Liver (tissue), 9 donors: ENCODE data around the gene TRUB2. TPM values are rescaled to one million over a fixed set of nuclear protein-coding genes. Genes with fewer than 3 reads are reported as not detected.

Experiments used
- DNase-seq: peaks from one replicate; pipeline ENCODE4 v3.0.0-alpha.2; 2017; ENCODE audit warnings: low spot score
- H3K27ac ChIP-seq, 2 donors: one replicate each; pipeline ENCODE4 v1.7.0; 2013; ENCODE audit warnings: inconsistent platforms in 2 of 2, low read length in 2 of 2, control low read depth in 1 of 2, low read depth in 1 of 2, mild to moderate bottlenecking in 1 of 2
- H3K27me3 ChIP-seq, 4 donors: one replicate each; pipeline versions ENCODE4 v1.6.1 to v1.7.0; 2013; ENCODE audit warnings: low read length in 3 of 4, inconsistent platforms in 1 of 4, mild to moderate bottlenecking in 1 of 4, moderate library complexity in 1 of 4; ENCODE audit not compliant: control insufficient read depth in 4 of 4, insufficient read depth in 4 of 4
- H3K36me3 ChIP-seq, 4 donors: one replicate each; pipeline versions ENCODE4 v1.6.1 to v1.7.0; 2013; ENCODE audit warnings: low read length in 3 of 4, mild to moderate bottlenecking in 3 of 4, low read depth in 1 of 4, moderate library complexity in 1 of 4; ENCODE audit not compliant: control insufficient read depth in 4 of 4, insufficient read depth in 3 of 4
- H3K4me1 ChIP-seq, 4 donors: one replicate each; pipeline versions ENCODE4 v1.6.1 to v1.7.0; 2013; ENCODE audit warnings: low read length in 3 of 4, mild to moderate bottlenecking in 3 of 4, moderate library complexity in 1 of 4; ENCODE audit not compliant: control insufficient read depth in 4 of 4, insufficient read depth in 4 of 4
- H3K4me3 ChIP-seq, 3 donors: one replicate each; pipeline versions ENCODE4 v1.6.1 to v1.7.0; 2013; ENCODE audit warnings: low read length in 3 of 3, control low read depth in 1 of 3, low read depth in 1 of 3, mild to moderate bottlenecking in 1 of 3
- H3K9ac ChIP-seq, 2 donors: one replicate each; pipeline ENCODE4 v1.7.0; 2013; ENCODE audit warnings: low read length in 2 of 2, mild to moderate bottlenecking in 2 of 2, moderate library complexity in 2 of 2, control low read depth in 1 of 2, low read depth in 1 of 2
- H3K9me3 ChIP-seq, 4 donors: one replicate each; pipeline versions ENCODE4 v1.6.1 to v1.7.0; 2013; ENCODE audit warnings: low read length in 3 of 4; ENCODE audit not compliant: control insufficient read depth in 4 of 4
- ATF3 ChIP-seq: IDR thresholded peaks from 2 replicates; pipeline ENCODE4 v1.6.1; 2016; ENCODE audit warnings: antibody characterized with exemption
- CTCF ChIP-seq: fragments of 150-350 bp; IDR thresholded peaks from 2 replicates; pipeline ENCODE4 v1.5.1; 2017; ENCODE audit warnings: improper control_type of control experiment, low read depth, low read length; ENCODE audit not compliant: missing input control
- EGR1 ChIP-seq, 2 donors: IDR thresholded peaks; 2 replicates each; pipeline ENCODE4 v1.6.1; 2016 to 2018; ENCODE audit warnings: antibody characterized with exemption in 2 of 2, low read depth in 2 of 2
- FOXA1 ChIP-seq: IDR thresholded peaks from 2 replicates; pipeline ENCODE4 v1.6.1; 2016; ENCODE audit warnings: antibody characterized with exemption
- FOXA2 ChIP-seq: IDR thresholded peaks from 2 replicates; pipeline ENCODE4 v1.6.1; 2016; ENCODE audit warnings: antibody characterized with exemption
- GABPA ChIP-seq, 2 donors: IDR thresholded peaks in 1 of 2; conservative IDR thresholded peaks in 1 of 2; 2 replicates each; pipeline ENCODE4 v1.6.1; 2016; ENCODE audit warnings: antibody characterized with exemption in 2 of 2, mild to moderate bottlenecking in 1 of 2, moderate library complexity in 1 of 2
- HNF4A ChIP-seq, 2 donors: conservative IDR thresholded peaks; 2 replicates each; pipeline ENCODE4 v1.6.1; 2016; ENCODE audit warnings: antibody characterized with exemption in 2 of 2, mild to moderate bottlenecking in 2 of 2
- HNF4G ChIP-seq: IDR thresholded peaks from 2 replicates; pipeline ENCODE4 v1.6.1; 2016; ENCODE audit warnings: antibody characterized with exemption
- JUND ChIP-seq, 2 donors: IDR thresholded peaks; 2 replicates each; pipeline ENCODE4 v1.6.1; 2016; ENCODE audit warnings: antibody characterized with exemption in 2 of 2
- MAX ChIP-seq: IDR thresholded peaks from 2 replicates; pipeline ENCODE4 v1.6.1; 2016; ENCODE audit warnings: antibody characterized with exemption
- NR2F2 ChIP-seq: IDR thresholded peaks from 2 replicates; pipeline ENCODE4 v1.6.1; 2016; ENCODE audit warnings: antibody characterized with exemption
- RAD21 ChIP-seq, 2 donors: IDR thresholded peaks; 2 replicates each; pipeline ENCODE4 v1.6.1; 2016; ENCODE audit warnings: antibody characterized with exemption in 2 of 2, mild to moderate bottlenecking in 2 of 2
- REST ChIP-seq: IDR thresholded peaks from 2 replicates; pipeline ENCODE4 v1.6.1; 2016; ENCODE audit warnings: antibody characterized with exemption, mild to moderate bottlenecking
- RXRA ChIP-seq, 2 donors: IDR thresholded peaks; 2 replicates each; pipeline ENCODE4 v1.6.1; 2017 to 2018; ENCODE audit warnings: antibody characterized with exemption in 2 of 2, mild to moderate bottlenecking in 1 of 2
- SP1 ChIP-seq: IDR thresholded peaks from 2 replicates; pipeline ENCODE4 v1.6.1; 2018; ENCODE audit warnings: antibody characterized with exemption, mild to moderate bottlenecking
- TAF1 ChIP-seq: conservative IDR thresholded peaks from 2 replicates; pipeline ENCODE4 v1.6.1; 2016; ENCODE audit warnings: antibody characterized with exemption, mild to moderate bottlenecking
- YY1 ChIP-seq: IDR thresholded peaks from 2 replicates; pipeline ENCODE4 v1.6.1; 2016; ENCODE audit warnings: antibody characterized with exemption, mild to moderate bottlenecking
- ZBTB33 ChIP-seq: IDR thresholded peaks from 2 replicates; pipeline ENCODE4 v1.6.1; 2016; ENCODE audit warnings: antibody characterized with exemption
- WGBS: extraction: QIAGEN DNeasy Blood & Tissue Kit; methylation state at CpG from one replicate; pipeline ENCODE4 v1.1.7; 2013; 5-methylcytosine and 5-hydroxymethylcytosine counted together
- polyA plus RNA-seq, 2 donors: library from polyadenylated mRNA; stranded (reverse) in 1 of 2; unstranded in 1 of 2; fragments of 200-250 nt in 1 of 2; fragments of >200 nt in 1 of 2; fragmentation: Nextera tagmentation in 1 of 2; extraction: Ambion mirVana in 1 of 2; gene quantifications; one replicate each; pipeline versions ENCODE4 v1.2.1 to v1.2.3, GENCODE V29; 2013 to 2015
- total RNA-seq, 2 donors: library from RNA; depleted of rRNA; stranded (reverse); fragments of >200 nt; gene quantifications; one replicate each; pipeline ENCODE4 v1.2.3, GENCODE V29; 2014
- donor health status: healthy.
- donor health status: healthy.
- donor health status: healthy.
- donor health status: healthy.
- donor health status: healthy.

Gene TRUB2
- total and polyA plus RNA-seq, 4 donors: 12.7 to 35.8 (median 19.4) TPM

GRCh38 chr9:128360826-128361225 is 38.6 kb upstream of the TRUB2 start:
- Histone ChIP-seq H3K27me3 (no peaks in the 10 kb centered on the region), H3K4me3 (no peak overlapping the region), H3K27ac (no peak overlapping the region), H3K9me3 (no peaks in the 10 kb centered on the region), H3K4me1 (peaks cover 3 to 22% (median 11%) of the 10 kb centered on the region in 4 donors), H3K36me3 (peaks cover 0 to 3% (median under 1%) of the 10 kb centered on the region in 4 donors), H3K9ac (no peak overlapping the region)
- no peak for DNase-seq
- TF ChIP-seq NR2F2 (no peak), SP1 (no peak), MAX (no peak), REST (no peak), RXRA (IDR thresholded peaks at IDR 0.05) (no peak), CTCF (no peak), EGR1 (IDR thresholded peaks at IDR 0.05; ENCODE audit: low read depth in 2 of 2) (no peak), RAD21 (IDR thresholded peaks at IDR 0.05) (no peak), YY1 (no peak), HNF4A (conservative IDR thresholded peaks at IDR 0.05) (no peak)
- WGBS: 77% methylated on average over 2 of the region's 2 CpGs

GRCh38 chr9:128358861-128359260 is 36.6 kb upstream of the TRUB2 start:
- H3K27me3 ChIP-seq: no peaks in the 10 kb centered on the region
- H3K9ac ChIP-seq: no peak overlapping the region
- WGBS: 85% methylated on average over 4 of the region's 4 CpGs
- H3K4me3 ChIP-seq: no peak overlapping the region
- no peaks in the 10 kb centered on the region for H3K9me3 ChIP-seq
- peaks cover 0 to 10% (median 6%) of the 10 kb centered on the region in 4 donors for H3K36me3 ChIP-seq
- peaks cover 3 to 20% (median 11%) of the 10 kb centered on the region in 4 donors for H3K4me1 ChIP-seq
- no peak overlapping the region for H3K27ac ChIP-seq
- no peak for DNase-seq
- TF ChIP-seq MAX: no peak
- TF ChIP-seq ATF3: no peak
- no peak for TF ChIP-seq TAF1
- TF ChIP-seq ZBTB33: no peak
- no peak for TF ChIP-seq GABPA (IDR thresholded peaks at IDR 0.05 in 1 of 2, conservative IDR thresholded peaks at IDR 0.05 in 1 of 2)
- TF ChIP-seq EGR1 (IDR thresholded peaks at IDR 0.05; ENCODE audit: low read depth in 2 of 2): no peak
- TF ChIP-seq FOXA1: no peak
- TF ChIP-seq CTCF: no peak
- no peak for TF ChIP-seq YY1
- TF ChIP-seq JUND (IDR thresholded peaks at IDR 0.05): no peak
- TF ChIP-seq RAD21 (IDR thresholded peaks at IDR 0.05): no peak
- TF ChIP-seq HNF4G: no peak
- TF ChIP-seq RXRA (IDR thresholded peaks at IDR 0.05): no peak
- no peak for TF ChIP-seq NR2F2
- no peak for TF ChIP-seq FOXA2
- no peak for TF ChIP-seq SP1
- no peak for TF ChIP-seq REST
